D341Med (cell line): Measurements from ENCODE around the gene MISP.
A peak's percentile ranks its signal among the peaks of the same experiment; 100 is the strongest.

Experiments used
- DNase-seq: peaks from one replicate; pipeline ENCODE4 v3.0.0; 2012; ENCODE audit warnings: low spot score

Gene MISP

DNA sequence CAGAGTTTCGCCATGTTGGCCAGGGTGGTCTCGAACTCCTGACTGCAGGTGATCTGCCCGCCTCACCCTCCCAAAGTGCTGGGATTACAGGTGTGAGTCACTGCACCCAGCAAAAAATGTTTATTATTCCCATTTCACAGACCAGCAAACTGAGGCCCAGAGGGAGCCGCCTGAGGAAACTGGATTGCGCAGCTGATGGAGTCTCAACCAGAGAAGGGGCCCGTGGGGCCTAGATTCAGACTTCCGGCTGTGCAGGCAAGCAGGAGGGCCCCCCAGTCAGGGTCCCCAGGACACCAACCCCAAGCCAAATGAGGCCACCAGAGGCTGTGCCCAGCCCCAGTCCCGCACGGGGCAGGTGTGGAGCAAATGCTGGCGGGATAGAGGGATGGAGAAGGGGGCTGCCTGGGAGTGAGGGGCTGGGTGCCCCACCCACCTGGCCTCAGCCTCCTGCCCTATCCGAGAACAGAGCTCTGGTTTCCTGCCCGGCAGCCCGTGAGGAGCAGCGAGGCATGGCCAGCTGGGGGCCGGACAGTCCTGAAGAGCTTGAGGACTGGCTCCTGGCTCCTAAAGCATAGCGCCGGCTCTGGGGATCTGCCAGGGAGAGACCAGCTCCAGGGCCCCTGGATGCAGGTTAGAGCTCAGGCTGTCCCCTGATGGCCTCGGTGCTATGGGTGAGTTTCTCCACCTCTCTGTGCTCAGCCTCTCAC, 22.0 kb downstream of the MISP start:
- no peak for DNase-seq

- no peak for DNase-seq
Observed at GRCh38 chr19:776549-776948, 25.6 kb downstream of the MISP start.

- no peak for DNase-seq
Observed at GRCh38 chr19:778910-779653, 28.2 kb downstream of the MISP start.

DNA sequence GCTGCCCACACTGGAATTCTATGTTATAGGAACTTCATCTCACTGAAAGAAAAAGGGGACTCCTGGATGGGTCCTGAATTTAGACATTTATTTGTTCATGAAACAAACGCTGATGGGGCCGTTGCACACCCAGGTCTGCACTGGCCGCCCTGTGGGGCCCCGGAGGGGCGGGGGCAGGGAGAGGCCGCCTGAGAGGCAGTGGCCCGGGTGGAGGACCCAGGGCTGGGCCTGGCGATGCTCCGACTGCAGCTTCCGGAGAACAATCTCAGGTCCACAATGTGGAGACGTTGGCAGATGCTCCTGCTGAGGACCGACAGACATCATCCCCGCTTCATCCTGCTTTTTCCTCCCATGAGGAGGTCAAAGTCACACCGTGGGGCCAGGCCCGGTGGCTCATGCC, 30.0 kb downstream of the MISP start:
- no peak for DNase-seq

GRCh38 chr19:781800-782184, 30.9 kb downstream of the MISP start:
- DNase-seq = no peak

DNA sequence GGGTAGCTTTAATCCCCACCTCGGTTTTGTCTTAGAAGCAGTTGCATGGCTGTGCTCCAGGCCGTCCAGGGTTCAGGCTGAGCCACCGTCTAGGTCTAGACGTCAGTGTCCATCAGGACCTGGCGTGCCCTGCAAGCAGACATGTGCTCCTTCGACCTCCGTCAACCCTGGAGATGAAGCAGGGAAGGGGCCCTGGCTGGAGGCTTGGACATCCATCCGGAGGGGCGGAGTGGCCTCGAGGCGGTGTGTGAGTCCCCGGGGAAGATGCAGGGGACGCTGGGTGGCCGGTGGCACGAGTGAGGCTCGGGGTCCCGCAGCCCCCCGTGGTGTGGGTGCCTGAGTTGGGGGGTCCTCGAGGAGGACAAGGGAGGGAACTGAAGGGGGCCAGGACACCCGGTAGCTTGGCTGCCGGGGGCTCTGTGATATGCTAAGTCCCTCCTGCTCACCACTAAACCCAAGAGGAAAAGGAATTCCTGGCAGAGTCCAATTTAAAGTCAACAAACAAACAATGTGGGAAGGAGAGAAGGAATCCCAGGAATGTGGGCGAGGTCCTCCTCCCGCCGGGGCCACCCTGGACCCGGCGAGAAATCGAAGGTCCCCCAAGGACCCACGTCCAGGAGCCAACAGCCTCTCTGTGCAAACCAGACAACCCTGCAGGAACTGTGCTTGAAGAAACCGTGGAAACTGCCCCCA, 31.4 kb downstream of the MISP start:
- no peak for DNase-seq

GRCh38 chr19:782878-783668, 32.2 kb downstream of the MISP start:
- no peak for DNase-seq

DNA sequence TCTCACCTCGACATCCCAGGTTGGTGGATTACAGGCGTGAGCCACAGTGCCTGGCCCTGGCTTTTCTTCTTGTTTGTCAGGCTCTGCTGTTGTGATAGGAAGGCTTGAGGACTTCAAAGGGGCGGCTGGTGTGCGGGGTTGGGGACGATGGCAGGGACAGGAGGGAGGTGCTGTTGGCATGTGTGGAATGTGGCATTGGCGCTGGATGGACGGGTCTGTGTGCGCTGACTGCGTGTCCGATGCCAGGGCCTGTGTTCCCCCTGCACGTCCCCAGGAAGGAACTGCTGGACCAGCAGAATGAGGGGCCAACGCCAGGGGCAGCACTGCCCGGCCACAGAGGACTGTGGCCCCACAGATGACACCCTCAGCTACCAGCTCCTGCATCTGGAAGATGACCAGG, 33.6 kb downstream of the MISP start:
- no peak for DNase-seq

DNA sequence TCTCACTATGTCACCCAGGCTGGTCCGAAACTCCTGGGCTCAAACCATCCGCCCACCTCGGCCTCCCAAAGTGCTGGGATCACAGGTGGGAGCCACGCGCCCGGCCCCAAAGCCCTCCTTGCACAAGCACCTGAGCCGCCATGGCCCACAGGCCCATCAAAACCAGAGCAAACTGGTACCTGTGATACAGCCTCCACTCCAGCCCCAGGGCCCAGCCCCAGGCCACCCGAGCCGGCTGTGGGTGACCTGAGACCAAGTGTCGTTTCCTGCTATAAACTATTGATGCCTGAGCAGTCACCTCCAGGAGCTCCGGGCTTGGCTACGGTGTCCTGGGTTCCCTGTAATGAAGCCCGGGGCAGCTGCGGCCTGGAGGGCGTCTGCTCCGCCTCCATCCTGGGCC, 36.6 kb downstream of the MISP start:
- DNase-seq = no peak

DNA sequence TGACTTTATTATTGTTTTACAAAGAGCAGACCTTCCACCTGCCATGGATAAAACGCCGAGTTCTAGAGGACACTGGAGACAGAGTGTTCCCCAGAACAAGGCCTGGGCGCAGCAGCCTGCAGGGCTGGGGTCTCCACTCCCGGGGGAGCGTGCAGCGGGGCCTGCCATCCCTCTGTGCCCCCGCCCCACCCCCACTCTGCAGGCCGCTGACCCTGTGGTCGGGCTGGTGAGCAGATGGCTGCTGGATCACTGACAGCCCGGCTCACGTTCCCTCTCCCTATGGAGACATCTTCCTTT, 37.7 kb downstream of the MISP start:
- no peak for DNase-seq

DNA sequence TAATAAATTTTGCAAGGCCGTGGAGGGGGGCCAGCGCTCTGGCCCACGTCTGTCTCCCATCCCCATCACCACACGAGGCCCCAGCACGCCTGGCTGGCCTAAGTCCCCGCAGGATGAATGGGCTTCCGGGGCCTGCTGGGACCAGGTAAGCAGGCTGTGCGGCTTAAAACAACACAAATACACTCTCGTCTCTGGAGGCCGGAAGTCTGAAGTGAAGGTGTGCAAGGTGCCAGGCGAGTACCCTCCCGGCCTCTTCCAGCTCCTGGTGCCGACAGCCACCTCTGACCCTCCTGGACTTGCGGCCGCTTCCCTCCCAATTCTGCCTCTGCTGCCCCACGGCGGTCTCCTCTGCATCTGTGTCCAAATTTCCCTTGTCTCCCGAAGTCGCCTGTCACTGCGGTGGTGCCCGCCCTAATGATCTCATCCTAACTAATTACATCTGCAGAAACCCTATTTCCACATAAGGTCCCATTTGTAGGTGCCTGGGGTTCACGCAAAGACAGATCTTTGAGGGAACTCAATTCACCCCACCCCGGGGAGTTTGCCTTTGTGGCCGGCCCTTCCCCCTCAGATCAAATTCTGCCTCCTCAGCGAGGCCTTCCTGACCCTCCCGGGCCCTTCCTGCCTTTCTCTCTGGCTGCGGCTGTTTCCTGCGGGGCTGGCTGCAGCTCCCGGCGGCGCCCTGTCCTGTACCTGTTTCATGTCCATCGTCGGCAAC, 38.2 kb downstream of the MISP start:
- no peak for DNase-seq

- no peak for DNase-seq
Observed at GRCh38 chr19:789701-790060, 38.8 kb downstream of the MISP start.

DNA sequence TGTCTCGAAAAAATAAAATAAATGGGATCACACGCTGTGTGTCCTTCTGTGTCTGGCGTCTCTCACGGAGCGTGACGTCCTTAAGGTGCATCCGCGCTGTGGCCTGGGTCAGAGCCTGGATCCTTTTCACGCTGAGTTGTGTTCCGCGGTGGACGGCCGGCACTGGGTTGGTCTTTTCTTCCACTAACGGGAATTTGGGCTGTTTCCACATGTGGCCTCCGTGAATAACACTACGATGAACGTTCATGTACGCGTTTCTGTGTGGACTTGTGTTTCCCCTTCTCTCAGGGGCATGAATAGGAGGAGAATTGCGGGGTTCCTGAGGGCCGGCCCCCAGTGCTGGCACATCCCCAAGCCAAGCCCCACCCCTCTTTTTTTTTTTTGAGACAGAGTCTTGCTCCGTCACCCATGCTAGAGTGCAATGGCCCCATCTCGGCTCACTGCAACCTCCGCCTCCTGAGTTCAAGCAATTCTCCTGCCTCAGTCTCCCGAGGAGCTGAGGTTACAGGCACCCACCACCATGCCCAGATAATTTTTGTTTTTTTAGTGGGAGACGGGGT, 40.2 kb downstream of the MISP start:
- DNase-seq = no peak

DNA sequence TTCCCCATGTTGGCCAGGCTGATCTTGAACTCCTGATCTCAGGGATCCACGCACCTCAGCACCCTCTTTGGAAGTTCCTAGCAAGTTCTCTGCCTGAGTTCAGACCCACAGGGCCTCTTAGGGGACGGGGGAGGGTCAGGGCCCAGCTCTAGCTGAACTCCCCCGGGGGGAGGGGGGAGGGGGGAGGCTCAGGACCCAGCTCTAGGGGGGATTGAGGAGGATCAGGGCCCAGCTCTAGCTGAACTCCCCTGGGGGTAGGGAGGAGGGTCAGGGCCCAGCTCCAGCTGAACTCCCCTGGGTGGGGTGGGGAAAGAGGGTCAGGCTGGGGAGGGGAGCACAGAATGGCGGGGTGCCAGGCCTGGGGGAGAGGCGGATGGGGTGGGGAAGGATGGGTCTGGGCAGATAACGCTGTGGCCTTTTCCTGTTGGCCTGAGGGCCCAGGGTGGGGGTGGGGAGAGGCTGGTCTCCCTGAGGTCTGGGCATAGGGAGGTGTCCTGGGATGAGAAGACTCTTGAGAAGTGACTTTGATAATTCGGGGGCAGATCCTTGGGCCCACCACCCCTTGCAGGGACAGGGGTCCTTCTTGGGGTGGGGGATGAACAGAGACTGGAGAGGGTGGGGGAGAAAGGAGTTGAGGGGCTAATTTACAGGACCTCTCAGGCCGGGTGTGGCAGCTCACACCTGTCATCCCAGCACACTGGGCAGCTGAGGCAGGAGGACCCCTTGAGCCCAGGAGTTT, 40.8 kb downstream of the MISP start:
- peak; percentile 58 for DNase-seq

DNA sequence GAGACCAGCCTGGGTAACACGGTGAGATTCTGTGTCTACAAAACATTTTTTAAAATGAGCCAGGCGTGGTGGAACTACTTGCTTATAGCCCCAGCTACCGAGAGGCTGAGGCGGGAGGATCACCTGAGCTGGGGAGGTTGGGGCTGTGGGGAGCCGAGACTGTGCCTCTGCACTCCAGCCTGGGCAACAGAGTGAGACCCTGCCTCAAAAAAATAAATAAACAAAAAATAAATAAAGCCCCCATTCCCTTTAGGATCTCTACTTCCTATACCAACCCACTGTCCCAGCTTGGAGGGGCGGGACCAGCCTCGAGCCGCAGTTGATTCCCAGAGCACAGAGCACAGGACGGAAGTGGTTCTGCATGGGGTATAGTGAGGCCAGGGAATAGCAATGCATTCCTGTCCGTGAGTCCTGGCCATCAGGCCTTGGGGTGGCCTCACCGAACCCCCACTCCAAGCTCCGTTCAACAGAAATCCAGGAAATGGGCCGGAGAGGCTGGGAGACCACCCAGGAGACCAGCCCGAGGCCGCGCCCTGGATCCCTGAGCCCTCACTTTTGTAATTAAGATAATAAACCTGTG, 41.5 kb downstream of the MISP start:
- DNase-seq = no peak

DNA sequence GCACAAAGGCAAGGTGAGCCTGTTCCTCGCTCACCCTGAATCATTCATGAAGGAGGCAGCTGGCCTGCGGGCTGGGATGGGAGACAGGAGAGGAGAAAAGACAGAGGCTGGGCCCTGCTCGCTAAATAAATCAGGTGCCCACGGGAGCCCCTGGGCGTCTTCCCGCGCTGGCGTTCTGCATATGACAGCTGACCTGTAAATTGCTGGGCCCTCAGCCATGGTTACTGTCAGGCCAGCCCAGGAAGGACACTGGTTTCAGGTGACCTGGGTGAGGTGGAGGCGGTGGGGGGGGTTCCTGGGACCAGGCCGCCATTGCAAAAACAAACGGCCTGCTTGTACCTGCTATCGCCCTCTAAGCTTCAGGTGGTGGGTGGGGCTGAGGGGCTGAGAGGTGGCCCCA, 42.9 kb downstream of the MISP start:
- no peak for DNase-seq

- no peak for DNase-seq
Observed at GRCh38 chr19:795073-795611, 44.2 kb downstream of the MISP start.

GRCh38 chr19:795691-796581, 45.0 kb downstream of the MISP start:
- DNase-seq = no peak
